NCI-H69 (cell line): ENCODE results near the gene GREB1L.

ENCODE experiments used
- DNase-seq: peaks from one replicate; lab custom pipeline; 2025; lab: John Stamatoyannopoulos, UW

GREB1L gene

GRCh38 chr18:21450913-21451312 is 208.9 kb downstream of the GREB1L start:
- no peak for DNase-seq

GRCh38 chr18:21451851-21452250 is 209.8 kb downstream of the GREB1L start:
- DNase-seq = no peak

GRCh38 chr18:21452276-21452780 is 210.3 kb downstream of the GREB1L start:
- peak; percentile 66 for DNase-seq

- peak; percentile 97 for DNase-seq
These were observed 210.9 kb downstream of the GREB1L start for GRCh38 chr18:21452796-21453510.

- no peak for DNase-seq
These were observed 211.5 kb downstream of the GREB1L start for GRCh38 chr18:21453511-21453901.

- peak; percentile 25 for DNase-seq
These were observed 212.7 kb downstream of the GREB1L start for GRCh38 chr18:21454725-21455124.

- DNase-seq = peak; percentile 28
These were observed 214.6 kb downstream of the GREB1L start for GRCh38 chr18:21456428-21457178.

- DNase-seq = no peak
These were observed 215.1 kb downstream of the GREB1L start for GRCh38 chr18:21457179-21457535.

GRCh38 chr18:21458310-21458709 is 216.3 kb downstream of the GREB1L start:
- DNase-seq = no peak

GRCh38 chr18:21458788-21459187 is 216.8 kb downstream of the GREB1L start:
- DNase-seq = no peak

- no peak for DNase-seq
These were observed 217.8 kb downstream of the GREB1L start for GRCh38 chr18:21459706-21460286.

- no peak for DNase-seq
These were observed 219.4 kb downstream of the GREB1L start for GRCh38 chr18:21461460-21461859.

GRCh38 chr18:21463718-21464117 is 221.7 kb downstream of the GREB1L start:
- DNase-seq = no peak

- no peak for DNase-seq
These were observed 226.6 kb downstream of the GREB1L start for GRCh38 chr18:21468514-21469164.

GRCh38 chr18:21472741-21473140 is 230.7 kb downstream of the GREB1L start:
- no peak for DNase-seq

- DNase-seq = no peak
These were observed 232.6 kb downstream of the GREB1L start for GRCh38 chr18:21474621-21475020.

GRCh38 chr18:21479721-21480120 is 237.7 kb downstream of the GREB1L start:
- DNase-seq = no peak

- no peak for DNase-seq
These were observed 239.7 kb downstream of the GREB1L start for GRCh38 chr18:21481739-21482138.

- DNase-seq = no peak
These were observed 241.0 kb downstream of the GREB1L start for GRCh38 chr18:21483051-21483450.

- DNase-seq = peak; percentile 24
These were observed 243.0 kb downstream of the GREB1L start for GRCh38 chr18:21484851-21485636.

GRCh38 chr18:21486905-21487437 is 244.9 kb downstream of the GREB1L start:
- DNase-seq = no peak
